GM12874 (cell line): Measurements from ENCODE around the gene NELFCD.

ENCODE experiments used
- TF ChIP-seq, protein P1 (sequence below): IDR thresholded peaks from 2 replicates; pipeline ENCODE4 v1.5.1; 2011; ENCODE audit warnings: low read depth, mild to moderate bottlenecking, control low read depth, low read length, moderate library complexity; ENCODE audit not compliant: insufficient read depth

Gene NELFCD

DNA sequence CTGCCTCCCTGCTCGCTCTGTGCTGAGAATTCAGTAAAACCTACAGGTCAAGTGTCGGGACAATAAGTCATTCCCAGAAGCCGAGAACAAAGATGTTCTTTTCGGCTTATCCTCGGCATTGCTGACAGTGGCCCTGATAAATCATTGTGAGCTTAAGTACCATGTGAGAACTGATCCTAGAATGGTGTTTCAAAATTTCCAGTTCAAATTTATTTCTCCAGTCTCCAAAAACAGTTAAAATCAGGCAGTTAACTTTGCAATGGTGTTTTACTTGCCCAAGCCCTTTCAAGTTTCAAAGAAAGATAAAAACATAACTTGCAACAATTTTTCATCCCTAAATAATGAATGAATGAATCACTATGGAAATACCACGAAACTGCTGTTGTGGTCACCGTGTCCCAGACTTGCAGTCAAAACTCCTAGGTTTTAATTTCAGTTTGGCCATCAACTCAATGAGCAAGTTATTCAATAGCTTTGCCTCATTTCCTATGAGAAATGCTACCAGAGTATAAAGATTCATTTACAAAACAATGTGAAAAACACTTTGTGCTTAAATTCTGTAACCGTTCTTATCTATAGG, 46.8 kb downstream of the NELFCD start:
- TF ChIP-seq, protein P1, sequence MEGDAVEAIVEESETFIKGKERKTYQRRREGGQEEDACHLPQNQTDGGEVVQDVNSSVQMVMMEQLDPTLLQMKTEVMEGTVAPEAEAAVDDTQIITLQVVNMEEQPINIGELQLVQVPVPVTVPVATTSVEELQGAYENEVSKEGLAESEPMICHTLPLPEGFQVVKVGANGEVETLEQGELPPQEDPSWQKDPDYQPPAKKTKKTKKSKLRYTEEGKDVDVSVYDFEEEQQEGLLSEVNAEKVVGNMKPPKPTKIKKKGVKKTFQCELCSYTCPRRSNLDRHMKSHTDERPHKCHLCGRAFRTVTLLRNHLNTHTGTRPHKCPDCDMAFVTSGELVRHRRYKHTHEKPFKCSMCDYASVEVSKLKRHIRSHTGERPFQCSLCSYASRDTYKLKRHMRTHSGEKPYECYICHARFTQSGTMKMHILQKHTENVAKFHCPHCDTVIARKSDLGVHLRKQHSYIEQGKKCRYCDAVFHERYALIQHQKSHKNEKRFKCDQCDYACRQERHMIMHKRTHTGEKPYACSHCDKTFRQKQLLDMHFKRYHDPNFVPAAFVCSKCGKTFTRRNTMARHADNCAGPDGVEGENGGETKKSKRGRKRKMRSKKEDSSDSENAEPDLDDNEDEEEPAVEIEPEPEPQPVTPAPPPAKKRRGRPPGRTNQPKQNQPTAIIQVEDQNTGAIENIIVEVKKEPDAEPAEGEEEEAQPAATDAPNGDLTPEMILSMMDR = no peak

DNA sequence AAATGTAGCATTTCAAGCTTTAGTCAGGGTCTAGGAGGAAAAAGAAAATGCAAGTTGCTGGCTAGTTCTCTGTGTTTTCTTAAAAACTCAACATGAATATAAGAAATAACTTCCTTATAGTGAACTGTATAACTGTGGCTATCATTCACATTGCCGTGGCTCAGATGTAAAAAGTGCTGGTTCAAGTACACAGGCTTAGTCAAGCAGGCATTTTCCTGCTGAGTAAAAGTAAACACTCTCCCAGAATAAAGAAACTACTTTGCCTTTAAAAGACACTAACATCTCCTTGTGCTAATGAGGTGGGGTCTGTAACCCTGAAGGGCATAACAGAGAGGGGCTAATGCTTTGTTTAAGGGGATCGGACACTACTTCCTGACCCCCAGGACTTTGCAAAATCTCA, 47.8 kb downstream of the NELFCD start:
- TF ChIP-seq, protein P1 = no peak

DNA sequence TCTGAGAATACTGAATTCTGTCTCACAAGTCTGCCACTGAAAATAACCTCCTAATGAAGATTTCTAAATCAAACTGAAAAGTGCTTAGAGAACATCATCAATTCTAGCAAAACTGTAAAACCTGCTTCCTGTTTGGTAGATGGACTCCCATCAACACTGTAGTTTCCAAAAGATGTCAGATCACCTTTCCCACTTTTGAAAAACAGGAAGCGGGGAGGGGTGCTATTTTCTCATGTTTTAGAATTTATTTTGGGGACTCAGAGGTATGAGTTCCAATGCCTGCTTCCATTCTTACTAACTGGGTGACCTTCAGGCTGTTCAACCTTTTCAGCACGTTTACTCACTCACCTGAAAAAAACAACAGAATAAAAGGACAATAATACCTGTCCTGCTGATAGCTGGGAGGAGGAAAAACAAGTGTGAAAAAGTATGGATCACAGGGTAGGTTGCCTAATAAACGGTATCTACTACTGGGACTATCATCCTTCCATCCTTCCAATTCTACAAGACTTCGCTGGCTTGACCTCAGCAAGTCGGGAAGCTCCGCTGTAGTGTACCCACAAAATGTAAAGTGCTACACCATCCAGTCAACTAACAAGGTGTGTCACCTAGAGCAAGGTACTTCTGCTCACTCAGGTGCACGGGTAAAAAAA, 50.0 kb downstream of the NELFCD start:
- TF ChIP-seq, protein P1 = no peak

DNA sequence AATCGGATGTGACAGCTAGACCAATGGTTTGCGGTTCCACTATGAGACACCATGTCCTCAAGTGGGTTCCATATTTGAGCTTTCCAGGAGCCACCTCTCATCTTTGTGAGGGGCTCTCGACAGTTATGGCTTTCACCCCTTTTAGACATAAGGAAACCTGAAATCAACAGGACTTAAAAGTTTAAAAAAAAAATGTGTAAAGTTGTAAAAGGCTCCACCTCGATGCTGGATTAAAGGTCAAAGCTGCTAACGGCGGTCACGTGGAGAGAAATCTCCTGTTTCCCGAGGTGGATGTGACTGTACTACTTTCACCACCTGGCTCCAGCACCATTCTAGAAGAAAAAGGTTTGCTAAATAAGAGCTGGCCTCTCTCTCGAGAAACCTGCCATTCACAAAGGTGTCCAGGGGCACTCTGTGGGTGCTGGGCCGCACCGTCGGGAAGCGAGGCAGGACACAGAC, 50.5 kb downstream of the NELFCD start:
- TF ChIP-seq, protein P1 = no peak

DNA sequence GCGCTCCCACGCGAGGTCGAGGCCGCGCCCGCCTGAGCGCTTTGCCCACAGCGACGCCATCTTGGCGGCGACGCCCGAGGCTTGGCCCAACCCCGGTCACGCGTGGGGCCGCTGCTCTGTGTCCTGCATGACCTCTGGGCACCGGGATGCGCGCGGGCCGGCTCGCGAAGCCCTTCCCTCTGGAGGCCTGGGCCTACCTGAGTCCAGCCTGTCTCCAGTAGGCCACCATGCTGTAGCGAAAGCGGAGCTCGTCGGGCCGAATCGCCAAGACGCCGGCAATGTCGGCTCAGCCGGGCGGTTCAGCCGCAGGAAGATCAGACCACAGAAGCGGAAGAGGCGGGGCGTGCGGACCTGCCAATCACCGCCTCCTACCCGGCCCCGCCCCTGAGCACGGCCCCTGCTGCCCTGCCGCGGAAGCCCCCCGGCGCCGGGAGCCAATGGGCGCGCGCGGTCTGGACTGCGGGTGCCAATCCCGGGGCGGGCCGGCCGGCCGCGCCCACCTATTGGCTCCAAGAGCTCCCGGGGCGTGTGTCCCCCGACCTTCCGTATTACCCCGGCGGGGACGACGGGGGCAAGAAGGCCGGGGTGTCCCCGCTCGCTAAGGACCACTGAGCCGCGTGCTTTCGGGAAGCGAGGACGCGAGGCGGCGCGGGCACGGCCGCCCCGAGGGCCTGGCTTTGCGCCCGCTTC, 51.1 kb downstream of the NELFCD start, which contains the start of gene ATP5F1E:
TSS of gene ATP5F1E (minus strand) at position 313 of the 690 bp plus-strand sequence. CDS start at position 229, 84 bp downstream.
- TF ChIP-seq, protein P1 = no peak

DNA sequence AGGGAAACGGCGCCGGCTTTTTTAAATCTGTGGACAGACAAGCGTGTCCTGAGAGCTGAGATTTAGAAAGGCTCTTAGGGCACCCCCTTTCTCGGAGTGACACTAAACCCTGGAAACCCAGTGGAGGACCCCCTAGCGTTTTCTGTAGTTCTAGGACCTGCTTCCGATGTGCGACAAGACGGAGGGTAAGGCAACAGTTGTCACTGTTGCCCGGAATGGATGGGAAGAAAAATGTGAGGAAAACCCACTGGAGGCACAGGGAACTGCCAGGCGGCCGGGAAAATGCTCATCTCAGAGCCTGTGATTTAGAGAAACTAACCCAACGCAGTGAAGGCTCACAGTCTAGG, 51.6 kb downstream of the NELFCD start:
- TF ChIP-seq, protein P1 = no peak

DNA sequence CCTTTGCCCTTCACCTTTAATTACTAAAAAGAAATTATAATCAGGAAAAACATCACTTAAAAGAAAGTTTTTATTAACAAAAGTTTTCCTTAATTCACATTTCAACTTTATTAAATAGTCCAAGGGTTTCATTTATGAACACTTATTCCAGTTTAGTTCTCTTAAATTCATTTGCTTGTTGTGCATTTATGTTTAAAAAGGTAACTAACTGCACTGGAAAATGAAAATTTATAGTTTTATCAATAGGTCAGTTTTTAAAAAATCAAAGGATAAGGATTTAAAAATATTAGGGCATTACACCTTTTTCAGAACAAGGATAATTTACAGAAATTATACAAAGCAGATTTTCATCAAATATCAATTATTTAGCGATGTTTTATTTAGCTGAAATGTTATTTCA, 52.0 kb downstream of the NELFCD start:
- TF ChIP-seq, protein P1 = no peak
